ENCODE results near the gene USP16. TPM values are rescaled to one million over a fixed set of nuclear protein-coding genes. Genes with fewer than 3 reads are reported as not detected.
A peak's percentile ranks its signal among the peaks of the same experiment; 100 is the strongest.

Gene USP16
- total and polyA plus RNA-seq, 2 of the 13 experiments (the other 11 are each of a cell fraction or from before 2014, with no cell fraction given), result 16.5 to 46.9 TPM

DNA sequence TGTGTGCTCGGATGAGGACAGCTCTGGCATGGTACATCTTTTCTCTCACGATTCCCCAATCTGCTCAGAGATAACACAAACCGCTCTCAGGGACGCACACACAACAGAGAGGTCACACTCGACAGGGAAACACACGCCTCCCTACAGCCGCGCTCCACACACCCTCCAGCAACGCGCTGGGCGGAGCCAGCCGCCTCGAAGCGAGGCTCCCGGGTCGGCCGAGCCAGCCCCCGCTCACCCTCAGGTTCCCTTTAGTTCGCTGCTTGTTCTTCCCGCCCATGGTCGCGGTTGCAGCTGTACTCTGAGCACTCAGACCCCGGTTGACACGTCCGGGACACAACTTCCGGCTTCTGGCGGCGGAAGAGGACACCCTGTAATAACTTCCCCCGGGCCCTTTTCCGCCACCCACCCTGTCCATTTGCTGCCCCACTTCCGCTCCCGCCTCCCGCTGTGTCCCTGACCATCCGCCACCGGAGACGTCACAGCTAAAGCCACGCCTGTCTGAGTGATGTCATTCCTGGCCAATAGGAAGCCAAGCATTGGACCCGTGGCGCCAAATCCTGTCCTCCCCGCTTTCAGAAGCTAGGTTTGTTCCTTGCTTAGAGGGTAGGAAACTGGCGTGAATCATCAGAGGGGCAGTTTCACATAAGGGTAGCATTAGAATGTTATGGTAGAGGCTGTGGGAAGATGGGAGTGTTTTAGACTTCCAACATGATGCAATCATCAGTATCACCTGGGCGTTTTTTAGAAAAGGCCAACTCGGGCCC, 31.8 kb upstream of the USP16 start, which contains the start of gene LTN1 (continued):
- TF ChIP-seq IKZF1 (IDR thresholded peaks at IDR 0.05), result no peak
- no peak for TF ChIP-seq ZFP1 (CRISPR knock-in tag; IDR thresholded peaks at IDR 0.05)
- peak; percentile 93 for TF ChIP-seq ELF1 (CRISPR knock-in tag; IDR thresholded peaks at IDR 0.05)
- 0 out of 2 replicates have a peak, but pooled peaks have one; percentile 29 for TF ChIP-seq PAWR (CRISPR knock-in tag; IDR thresholded peaks at IDR 0.05; ENCODE audit: borderline replicate concordance)
- TF ChIP-seq, protein P1, sequence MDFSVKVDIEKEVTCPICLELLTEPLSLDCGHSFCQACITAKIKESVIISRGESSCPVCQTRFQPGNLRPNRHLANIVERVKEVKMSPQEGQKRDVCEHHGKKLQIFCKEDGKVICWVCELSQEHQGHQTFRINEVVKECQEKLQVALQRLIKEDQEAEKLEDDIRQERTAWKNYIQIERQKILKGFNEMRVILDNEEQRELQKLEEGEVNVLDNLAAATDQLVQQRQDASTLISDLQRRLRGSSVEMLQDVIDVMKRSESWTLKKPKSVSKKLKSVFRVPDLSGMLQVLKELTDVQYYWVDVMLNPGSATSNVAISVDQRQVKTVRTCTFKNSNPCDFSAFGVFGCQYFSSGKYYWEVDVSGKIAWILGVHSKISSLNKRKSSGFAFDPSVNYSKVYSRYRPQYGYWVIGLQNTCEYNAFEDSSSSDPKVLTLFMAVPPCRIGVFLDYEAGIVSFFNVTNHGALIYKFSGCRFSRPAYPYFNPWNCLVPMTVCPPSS (IDR thresholded peaks at IDR 0.05), result no peak
- no peak for TF ChIP-seq IRX3 (CRISPR knock-in tag; IDR thresholded peaks at IDR 0.05; ENCODE audit: borderline replicate concordance, low read depth)
- TF ChIP-seq ZNF776 (CRISPR knock-in tag; IDR thresholded peaks at IDR 0.05), result no peak
- peak; percentile 37 for TF ChIP-seq AGO2 (optimal IDR thresholded peaks at IDR 0.05; ENCODE audit: low read depth, low read length)
- TF ChIP-seq REXO4 (CRISPR knock-in tag; IDR thresholded peaks at IDR 0.05; ENCODE audit: borderline replicate concordance), result no peak
- TF ChIP-seq SMAD9 (CRISPR knock-in tag; IDR thresholded peaks at IDR 0.05), result no peak
- no peak for TF ChIP-seq ZNF780A (CRISPR knock-in tag; IDR thresholded peaks at IDR 0.05)
- no peak for TF ChIP-seq CHD4 (IDR thresholded peaks at IDR 0.05; ENCODE audit: borderline replicate concordance, low read length)
- TF ChIP-seq ZNF180 (CRISPR knock-in tag; IDR thresholded peaks at IDR 0.05; ENCODE audit: borderline replicate concordance, low read depth), result no peak
- no peak for TF ChIP-seq NR1H2 (CRISPR knock-in tag; IDR thresholded peaks at IDR 0.05; ENCODE audit: borderline replicate concordance, low read depth)
- no peak for TF ChIP-seq ZNF329 (CRISPR knock-in tag; IDR thresholded peaks at IDR 0.05; ENCODE audit: low read depth)
- 0 out of 2 replicates have a peak, but pooled peaks have one; percentile 15 for TF ChIP-seq ZNF121 (CRISPR knock-in tag; IDR thresholded peaks at IDR 0.05)
- TF ChIP-seq FOXC1 (CRISPR knock-in tag; IDR thresholded peaks at IDR 0.05; ENCODE audit: borderline replicate concordance), result 0 out of 2 replicates have a peak, but pooled peaks have one; percentile 41
- TF ChIP-seq ZKSCAN8 (CRISPR knock-in tag; IDR thresholded peaks at IDR 0.05; ENCODE audit: borderline replicate concordance), result no peak
- TF ChIP-seq ZNF282 (IDR thresholded peaks at IDR 0.05; ENCODE audit: partially characterized antibody), result no peak
- TF ChIP-seq, protein P2, sequence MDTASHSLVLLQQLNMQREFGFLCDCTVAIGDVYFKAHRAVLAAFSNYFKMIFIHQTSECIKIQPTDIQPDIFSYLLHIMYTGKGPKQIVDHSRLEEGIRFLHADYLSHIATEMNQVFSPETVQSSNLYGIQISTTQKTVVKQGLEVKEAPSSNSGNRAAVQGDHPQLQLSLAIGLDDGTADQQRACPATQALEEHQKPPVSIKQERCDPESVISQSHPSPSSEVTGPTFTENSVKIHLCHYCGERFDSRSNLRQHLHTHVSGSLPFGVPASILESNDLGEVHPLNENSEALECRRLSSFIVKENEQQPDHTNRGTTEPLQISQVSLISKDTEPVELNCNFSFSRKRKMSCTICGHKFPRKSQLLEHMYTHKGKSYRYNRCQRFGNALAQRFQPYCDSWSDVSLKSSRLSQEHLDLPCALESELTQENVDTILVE (CRISPR knock-in tag; IDR thresholded peaks at IDR 0.05), result peak; percentile 62; the same call in 1 of the 2 replicates
- TF ChIP-seq ZNF33A (CRISPR knock-in tag; IDR thresholded peaks at IDR 0.05; ENCODE audit: borderline replicate concordance), result no peak
- no peak for TF ChIP-seq SNRNP70 (IDR thresholded peaks at IDR 0.05; ENCODE audit: low read depth, low read length)
- TF ChIP-seq ZSCAN22 (CRISPR knock-in tag; IDR thresholded peaks at IDR 0.05), result no peak
- no peak for TF ChIP-seq ZC3H4 (CRISPR knock-in tag; IDR thresholded peaks at IDR 0.05; ENCODE audit: borderline replicate concordance)
- peak; percentile 69; the same call in 1 of the 2 replicates for TF ChIP-seq ARNT2 (CRISPR knock-in tag; IDR thresholded peaks at IDR 0.05; ENCODE audit: low read depth)

All from HepG2 (cell line).